Smooth muscle cell (in vitro differentiated cells): ENCODE measurements around the gene SPINK8. TPM values are rescaled to one million over a fixed set of nuclear protein-coding genes. Genes with fewer than 3 reads are reported as not detected.

ENCODE experiments used
- DNase-seq: peaks from one replicate; lab custom pipeline; 2025; ENCODE audit not compliant: unreplicated experiment; lab: John Stamatoyannopoulos, UW
- H2AFZ ChIP-seq: fragments of 200-600 bp; sonication (generic); 2 replicates; pipeline ENCODE4 v1.6.0; 2016; ENCODE audit warnings: antibody characterized with exemption, low read depth, mild to moderate bottlenecking
- H3F3A ChIP-seq: fragments of 200-600 bp; sonication (generic); 2 replicates; pipeline ENCODE4 v1.6.0; 2017; ENCODE audit warnings: antibody characterized with exemption, low read depth
- H3K27ac ChIP-seq: fragments of 200-600 bp; sonication (generic); 2 replicates; pipeline ENCODE4 v1.5.1; 2016; ENCODE audit warnings: low read depth, mild to moderate bottlenecking
- H3K27me3 ChIP-seq: fragments of 200-600 bp; sonication (generic); 2 replicates; pipeline ENCODE4 v1.6.1; 2016; ENCODE audit warnings: low read depth, mild to moderate bottlenecking
- H3K36me3 ChIP-seq: fragments of 200-600 bp; sonication (generic); 2 replicates; pipeline ENCODE4 v1.5.1; 2016; ENCODE audit warnings: low read depth
- H3K4me1 ChIP-seq: fragments of 200-600 bp; sonication (generic); 2 replicates; pipeline ENCODE4 v1.5.1; 2016; ENCODE audit warnings: low read depth
- H3K4me2 ChIP-seq: fragments of 200-600 bp; sonication (generic); 2 replicates; pipeline ENCODE4 v1.6.0; 2016; ENCODE audit warnings: mild to moderate bottlenecking
- H3K4me3 ChIP-seq: fragments of 200-600 bp; sonication (generic); 2 replicates; pipeline ENCODE4 v1.5.1; 2016; ENCODE audit warnings: mild to moderate bottlenecking
- H3K79me2 ChIP-seq: fragments of 200-600 bp; sonication (generic); 2 replicates; pipeline ENCODE4 v1.6.0; 2016; ENCODE audit warnings: low read depth, mild to moderate bottlenecking
- H3K9ac ChIP-seq: fragments of 200-600 bp; sonication (generic); 2 replicates; pipeline ENCODE4 v1.6.0; 2016; ENCODE audit warnings: low read depth
- H3K9me3 ChIP-seq: fragments of 200-600 bp; sonication (generic); replicated peaks from 2 replicates; pipeline ENCODE4 v1.5.1; 2016; ENCODE audit warnings: low read depth
- H4K20me1 ChIP-seq: fragments of 200-600 bp; sonication (generic); 2 replicates; pipeline ENCODE4 v1.6.0; 2016; ENCODE audit warnings: low read depth
- WGBS: methylation state at CpG from one replicate; pipeline ENCODE4 v1.1.7; 2016; ENCODE audit warnings: low lambda C conversion rate; 5-methylcytosine and 5-hydroxymethylcytosine counted together
- polyA plus RNA-seq: library from polyadenylated mRNA; unstranded; fragments of >200 nt; fragmentation: Nextera tagmentation; extraction: Ambion mirVana; gene quantifications from 2 replicates; pipeline ENCODE4 v1.2.1, GENCODE V29; 2016
- total RNA-seq: library from RNA; depleted of rRNA; stranded (reverse); fragments of >200 nt; gene quantifications from 2 replicates; pipeline ENCODE4 v1.2.3, GENCODE V29; 2014
- TF ChIP-seq, protein P1 (sequence below): fragments of 200-600 bp; sonication (generic); IDR thresholded peaks from 2 replicates; pipeline ENCODE4 v1.5.1; 2017; ENCODE audit warnings: borderline replicate concordance, mild to moderate bottlenecking, antibody characterized with exemption; ENCODE audit not compliant: insufficient read depth, poor library complexity, severe bottlenecking

SPINK8 gene
- total and polyA plus RNA-seq, 2 experiments from 2014 or later = not detected

DNA sequence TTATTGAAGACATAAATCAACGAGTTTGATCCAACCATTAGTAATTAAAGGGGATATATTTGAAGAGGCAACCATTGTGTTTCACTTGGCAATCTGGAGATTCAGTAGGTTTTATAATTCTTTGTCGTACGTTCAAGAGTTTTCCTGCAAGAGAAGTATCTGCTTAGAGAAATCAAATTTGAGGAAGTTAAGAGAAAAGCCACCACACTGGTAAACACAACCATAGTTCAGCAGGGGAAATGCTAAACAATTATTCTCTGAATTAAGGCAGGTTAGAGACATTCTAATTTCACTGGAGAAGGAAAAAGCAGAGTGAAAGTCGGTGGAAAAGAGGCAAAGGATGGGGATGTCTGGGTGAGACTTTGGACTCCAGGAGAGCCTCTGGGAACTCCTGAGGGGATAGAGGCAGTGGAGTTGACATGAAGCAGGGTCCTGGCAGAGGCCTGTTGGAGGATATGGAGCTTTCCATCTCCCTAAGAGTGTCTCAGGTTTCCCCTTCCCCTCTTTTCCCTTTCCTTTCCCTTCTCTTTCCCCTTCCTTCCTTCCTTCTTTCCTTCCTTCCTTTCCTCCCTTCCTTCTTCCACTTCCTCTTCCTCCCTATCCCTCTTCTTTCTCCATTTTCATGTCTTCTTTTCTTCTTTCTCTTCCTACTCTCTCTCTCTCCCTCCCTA, 26.5 kb downstream of the SPINK8 start:
- Histone ChIP-seq H3K27ac (no peak overlapping the region), H3F3A (no peaks in the 10 kb centered on the region), H3K4me2 (no peak overlapping the region), H3K4me1 (no peaks in the 10 kb centered on the region), H3K9me3 (no peaks in the 10 kb centered on the region), H3K9ac (no peak overlapping the region), H3K4me3 (no peak overlapping the region), H3K36me3 (no peaks in the 10 kb centered on the region), H2AFZ (no peak overlapping the region), H4K20me1 (no peaks in the 10 kb centered on the region), H3K27me3 (peaks cover 21% of the 10 kb centered on the region), H3K79me2 (no peaks in the 10 kb centered on the region)
- 72% methylated on average over 4 of the region's 4 CpGs for WGBS
- no peak for DNase-seq
- TF ChIP-seq, protein P1, sequence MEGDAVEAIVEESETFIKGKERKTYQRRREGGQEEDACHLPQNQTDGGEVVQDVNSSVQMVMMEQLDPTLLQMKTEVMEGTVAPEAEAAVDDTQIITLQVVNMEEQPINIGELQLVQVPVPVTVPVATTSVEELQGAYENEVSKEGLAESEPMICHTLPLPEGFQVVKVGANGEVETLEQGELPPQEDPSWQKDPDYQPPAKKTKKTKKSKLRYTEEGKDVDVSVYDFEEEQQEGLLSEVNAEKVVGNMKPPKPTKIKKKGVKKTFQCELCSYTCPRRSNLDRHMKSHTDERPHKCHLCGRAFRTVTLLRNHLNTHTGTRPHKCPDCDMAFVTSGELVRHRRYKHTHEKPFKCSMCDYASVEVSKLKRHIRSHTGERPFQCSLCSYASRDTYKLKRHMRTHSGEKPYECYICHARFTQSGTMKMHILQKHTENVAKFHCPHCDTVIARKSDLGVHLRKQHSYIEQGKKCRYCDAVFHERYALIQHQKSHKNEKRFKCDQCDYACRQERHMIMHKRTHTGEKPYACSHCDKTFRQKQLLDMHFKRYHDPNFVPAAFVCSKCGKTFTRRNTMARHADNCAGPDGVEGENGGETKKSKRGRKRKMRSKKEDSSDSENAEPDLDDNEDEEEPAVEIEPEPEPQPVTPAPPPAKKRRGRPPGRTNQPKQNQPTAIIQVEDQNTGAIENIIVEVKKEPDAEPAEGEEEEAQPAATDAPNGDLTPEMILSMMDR = no peak

- no peaks in the 10 kb centered on the region for H3K4me1 ChIP-seq
- 78% methylated on average over 2 of the region's 2 CpGs for WGBS
- no peak overlapping the region for H3K4me2 ChIP-seq
- no peaks in the 10 kb centered on the region for H3K36me3 ChIP-seq
- no peaks in the 10 kb centered on the region for H3K9me3 ChIP-seq
- H3F3A ChIP-seq = no peaks in the 10 kb centered on the region
- no peak for DNase-seq
- no peak overlapping the region for H2AFZ ChIP-seq
- H4K20me1 ChIP-seq = no peaks in the 10 kb centered on the region
- no peak overlapping the region for H3K9ac ChIP-seq
- H3K4me3 ChIP-seq = no peak overlapping the region
- H3K79me2 ChIP-seq = no peaks in the 10 kb centered on the region
- H3K27ac ChIP-seq = no peak overlapping the region
- peaks cover 21% of the 10 kb centered on the region for H3K27me3 ChIP-seq
- TF ChIP-seq, protein P1 = no peak
These were observed 27.2 kb downstream of the SPINK8 start for GRCh38 chr3:48306290-48306689.

GRCh38 chr3:48305396-48305795, 28.1 kb downstream of the SPINK8 start:
- Histone ChIP-seq H3K9me3 (no peaks in the 10 kb centered on the region), H3K27ac (no peak overlapping the region), H3F3A (no peaks in the 10 kb centered on the region), H3K36me3 (no peaks in the 10 kb centered on the region), H2AFZ (no peak overlapping the region), H3K27me3 (peaks cover 21% of the 10 kb centered on the region), H3K79me2 (peaks cover 2% of the 10 kb centered on the region), H3K4me3 (no peak overlapping the region), H3K9ac (no peak overlapping the region), H4K20me1 (no peaks in the 10 kb centered on the region), H3K4me1 (peaks cover 3% of the 10 kb centered on the region), H3K4me2 (no peak overlapping the region)
- no peak for DNase-seq
- TF ChIP-seq, protein P1 = no peak
- WGBS = 81% methylated on average over 2 of the region's 2 CpGs

GRCh38 chr3:48303021-48303420, 30.4 kb downstream of the SPINK8 start:
- Histone ChIP-seq H3K27ac (no peak overlapping the region), H3K4me1 (peaks cover 6% of the 10 kb centered on the region), H2AFZ (no peak overlapping the region), H3K9me3 (no peaks in the 10 kb centered on the region), H4K20me1 (no peaks in the 10 kb centered on the region), H3K4me2 (no peak overlapping the region), H3K9ac (no peak overlapping the region), H3F3A (no peaks in the 10 kb centered on the region), H3K4me3 (no peak overlapping the region), H3K36me3 (no peaks in the 10 kb centered on the region), H3K79me2 (peaks cover 20% of the 10 kb centered on the region), H3K27me3 (peaks cover 11% of the 10 kb centered on the region)
- WGBS = 85% methylated on average over 2 of the region's 2 CpGs
- DNase-seq = no peak
- TF ChIP-seq, protein P1 = no peak
